Measurements from ENCODE around the gene SPSB2.

Gene SPSB2

DNA sequence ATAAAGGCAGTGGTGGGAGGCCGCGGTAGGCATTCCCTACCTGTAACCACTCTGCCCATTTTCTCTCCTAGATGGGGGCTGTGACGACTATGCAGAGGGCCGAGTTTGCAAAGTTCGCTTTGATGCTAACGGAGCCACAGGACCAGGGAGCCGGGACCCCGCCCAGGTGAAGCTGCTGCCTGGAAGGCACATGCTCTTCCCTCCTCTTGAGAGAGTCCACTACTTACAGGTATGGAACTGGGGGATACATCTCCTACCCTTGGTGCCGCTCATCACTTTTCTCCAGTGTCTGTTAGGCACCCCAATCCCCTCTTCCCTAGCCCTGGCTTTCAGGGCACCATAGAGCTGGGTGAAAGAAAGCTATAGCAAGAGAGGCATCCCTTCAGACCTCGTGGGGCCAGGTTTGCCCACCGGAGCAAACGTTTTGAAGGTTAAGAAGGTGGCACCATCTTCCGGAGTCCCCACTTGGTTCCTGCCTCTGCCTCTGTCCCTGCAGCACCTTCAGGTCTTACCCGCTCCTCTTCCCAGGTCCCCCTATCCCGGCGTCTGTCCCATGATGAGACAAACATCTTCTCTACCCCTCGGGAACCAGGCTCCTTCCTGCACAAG lies 46.9 kb downstream of the SPSB2 start:
- H3K9me3 ChIP-seq (ENCODE audit: insufficient read depth, low read length, severe bottlenecking), result no peaks in the 10 kb centered on the region
- H3K4me2 ChIP-seq (ENCODE audit: insufficient read depth, low read length), result no peak overlapping the region
- peaks cover 17% of the 10 kb centered on the region for H4K20me1 ChIP-seq (ENCODE audit: insufficient read depth, low read length)
- no peak overlapping the region for H3K9ac ChIP-seq (ENCODE audit: low read depth, low read length)
- H2AFZ ChIP-seq (ENCODE audit: low read depth, low read length), result no peak overlapping the region
- ATAC-seq (ENCODE audit: insufficient read depth, low read depth) (no peak), DNase-seq (no peak)
- no peaks in the 10 kb centered on the region for H3K79me2 ChIP-seq (ENCODE audit: insufficient read depth, low read length)
- no peak overlapping the region for H3K4me3 ChIP-seq (ENCODE audit: low read depth in 1 of 2, low read length in 2 of 2)
- no peaks in the 10 kb centered on the region for H3K36me3 ChIP-seq (ENCODE audit: insufficient read depth, low read length)
- H3K27ac ChIP-seq (ENCODE audit: low read length), result no peak overlapping the region
- peaks cover 89% of the 10 kb centered on the region for H3K27me3 ChIP-seq (ENCODE audit: insufficient read depth, low read length, poor library complexity)
- H3K4me1 ChIP-seq (ENCODE audit: insufficient read depth, low read length), result peaks cover 25% of the 10 kb centered on the region
- TF ChIP-seq, protein P1, sequence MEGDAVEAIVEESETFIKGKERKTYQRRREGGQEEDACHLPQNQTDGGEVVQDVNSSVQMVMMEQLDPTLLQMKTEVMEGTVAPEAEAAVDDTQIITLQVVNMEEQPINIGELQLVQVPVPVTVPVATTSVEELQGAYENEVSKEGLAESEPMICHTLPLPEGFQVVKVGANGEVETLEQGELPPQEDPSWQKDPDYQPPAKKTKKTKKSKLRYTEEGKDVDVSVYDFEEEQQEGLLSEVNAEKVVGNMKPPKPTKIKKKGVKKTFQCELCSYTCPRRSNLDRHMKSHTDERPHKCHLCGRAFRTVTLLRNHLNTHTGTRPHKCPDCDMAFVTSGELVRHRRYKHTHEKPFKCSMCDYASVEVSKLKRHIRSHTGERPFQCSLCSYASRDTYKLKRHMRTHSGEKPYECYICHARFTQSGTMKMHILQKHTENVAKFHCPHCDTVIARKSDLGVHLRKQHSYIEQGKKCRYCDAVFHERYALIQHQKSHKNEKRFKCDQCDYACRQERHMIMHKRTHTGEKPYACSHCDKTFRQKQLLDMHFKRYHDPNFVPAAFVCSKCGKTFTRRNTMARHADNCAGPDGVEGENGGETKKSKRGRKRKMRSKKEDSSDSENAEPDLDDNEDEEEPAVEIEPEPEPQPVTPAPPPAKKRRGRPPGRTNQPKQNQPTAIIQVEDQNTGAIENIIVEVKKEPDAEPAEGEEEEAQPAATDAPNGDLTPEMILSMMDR (IDR thresholded peaks at IDR 0.05; ENCODE audit: borderline replicate concordance, extremely low read depth, low read length, poor library complexity, severe bottlenecking), result no peak
- TF ChIP-seq EZH2 (IDR thresholded peaks at IDR 0.05; ENCODE audit: borderline replicate concordance, low read depth, low read length, severe bottlenecking), result no peak

DNA sequence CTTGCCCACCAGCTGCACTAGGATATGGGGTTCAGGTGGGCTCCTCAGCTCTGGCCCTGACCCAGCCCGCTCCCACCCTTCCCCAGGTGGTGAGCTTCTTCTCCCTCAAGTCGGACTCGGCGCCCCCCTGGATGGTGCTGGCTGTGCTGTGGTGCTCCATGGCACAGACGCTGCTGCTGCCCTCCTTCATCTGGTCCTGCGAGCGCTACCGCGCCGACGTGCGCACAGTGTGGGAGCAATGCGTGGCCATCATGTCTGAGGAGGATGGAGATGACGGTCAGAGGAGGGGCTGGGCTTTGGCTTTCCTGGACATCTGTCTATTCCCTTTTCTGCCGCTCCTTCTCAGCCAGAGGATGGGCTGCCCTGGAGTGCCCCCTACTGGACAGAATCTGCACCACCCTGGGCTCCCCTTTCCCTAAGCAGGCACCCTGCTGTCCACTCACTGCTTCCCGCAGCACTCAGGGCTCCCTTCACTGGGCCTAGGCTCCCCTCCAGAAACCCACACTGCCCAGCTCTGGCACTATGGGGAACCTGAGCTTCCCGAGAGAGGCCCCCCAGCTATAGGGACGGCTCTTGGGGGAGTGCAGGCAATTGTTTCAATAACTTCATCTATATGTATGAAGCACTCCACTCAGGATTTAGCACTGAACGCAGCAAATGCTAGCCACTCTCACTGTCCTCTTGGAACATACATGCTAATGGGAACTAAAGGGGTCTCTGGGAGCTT lies 47.5 kb downstream of the SPSB2 start:
- Histone ChIP-seq H3K79me2 (ENCODE audit: insufficient read depth, low read length) (no peaks in the 10 kb centered on the region), H4K20me1 (ENCODE audit: insufficient read depth, low read length) (peaks cover 17% of the 10 kb centered on the region), H3K4me2 (ENCODE audit: insufficient read depth, low read length) (no peak overlapping the region), H3K9me3 (ENCODE audit: insufficient read depth, low read length, severe bottlenecking) (no peaks in the 10 kb centered on the region), H2AFZ (ENCODE audit: low read depth, low read length) (no peak overlapping the region), H3K27ac (ENCODE audit: low read length) (no peak overlapping the region), H3K9ac (ENCODE audit: low read depth, low read length) (no peak overlapping the region), H3K27me3 (ENCODE audit: insufficient read depth, low read length, poor library complexity) (peaks cover 87% of the 10 kb centered on the region), H3K4me1 (ENCODE audit: insufficient read depth, low read length) (peaks cover 31% of the 10 kb centered on the region), H3K4me3 (ENCODE audit: low read depth in 1 of 2, low read length in 2 of 2) (no peak overlapping the region), H3K36me3 (ENCODE audit: insufficient read depth, low read length) (no peaks in the 10 kb centered on the region)
- DNase-seq (peak; percentile 70), ATAC-seq (ENCODE audit: insufficient read depth, low read depth) (peak; percentile 70)
- TF ChIP-seq, protein P1 (IDR thresholded peaks at IDR 0.05; ENCODE audit: borderline replicate concordance, extremely low read depth, low read length, poor library complexity, severe bottlenecking), result peak; percentile 92
- no peak for TF ChIP-seq EZH2 (IDR thresholded peaks at IDR 0.05; ENCODE audit: borderline replicate concordance, low read depth, low read length, severe bottlenecking)

DNA sequence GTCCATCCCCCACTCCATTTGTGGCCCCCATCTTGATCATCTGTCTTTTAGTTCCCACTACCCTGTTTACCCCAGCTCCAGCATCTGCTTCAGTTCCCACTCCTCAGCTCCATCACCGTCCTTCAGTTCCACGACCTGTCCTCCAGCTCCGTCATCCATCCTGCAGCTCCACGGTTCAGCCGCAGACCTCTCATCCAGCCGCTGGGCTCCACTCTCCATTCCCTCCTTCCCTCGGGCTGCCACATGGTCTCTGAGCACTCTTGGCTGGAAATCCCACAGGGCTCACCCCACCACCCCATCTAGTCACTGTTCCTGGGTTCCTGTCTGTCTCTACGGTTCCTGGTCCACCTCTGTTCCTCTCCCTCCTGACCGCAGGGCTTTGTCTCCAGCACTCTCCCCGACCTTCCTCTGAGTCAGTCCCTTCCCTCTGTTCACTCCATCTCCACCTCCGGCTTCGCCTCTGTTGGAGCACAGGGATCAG lies 48.2 kb downstream of the SPSB2 start:
- Histone ChIP-seq H3K27ac (ENCODE audit: low read length) (no peak overlapping the region), H3K4me3 (ENCODE audit: low read depth in 1 of 2, low read length in 2 of 2) (no peak overlapping the region), H3K4me2 (ENCODE audit: insufficient read depth, low read length) (no peak overlapping the region), H3K9me3 (ENCODE audit: insufficient read depth, low read length, severe bottlenecking) (no peaks in the 10 kb centered on the region), H3K36me3 (ENCODE audit: insufficient read depth, low read length) (no peaks in the 10 kb centered on the region), H3K9ac (ENCODE audit: low read depth, low read length) (no peak overlapping the region), H3K27me3 (ENCODE audit: insufficient read depth, low read length, poor library complexity) (peaks cover 87% of the 10 kb centered on the region), H2AFZ (ENCODE audit: low read depth, low read length) (no peak overlapping the region), H4K20me1 (ENCODE audit: insufficient read depth, low read length) (peaks cover 17% of the 10 kb centered on the region), H3K79me2 (ENCODE audit: insufficient read depth, low read length) (no peaks in the 10 kb centered on the region), H3K4me1 (ENCODE audit: insufficient read depth, low read length) (peaks cover 31% of the 10 kb centered on the region)
- TF ChIP-seq, protein P1 (IDR thresholded peaks at IDR 0.05; ENCODE audit: borderline replicate concordance, extremely low read depth, low read length, poor library complexity, severe bottlenecking), result no peak
- TF ChIP-seq EZH2 (IDR thresholded peaks at IDR 0.05; ENCODE audit: borderline replicate concordance, low read depth, low read length, severe bottlenecking), result no peak
- ATAC-seq (ENCODE audit: insufficient read depth, low read depth) (no peak), DNase-seq (no peak)

Measured in DND-41 (cell line).